HepG2 (cell line): Measurements from ENCODE around the gene EGR2. TPM values are rescaled to one million over a fixed set of nuclear protein-coding genes. Genes with fewer than 3 reads are reported as not detected.

Experiments
- ATAC-seq: fragments of 200-7000 bp; cut with Tn5 transposase; 3 replicates; pipeline ENCODE4 v1.9.1; 2020; ENCODE audit warnings: mild to moderate bottlenecking, moderate library complexity
- BruUV-seq: library from RNA; stranded (reverse); fragments of 400-500 nt; replicated peaks from 2 replicates; lab custom pipeline; 2021; lab: Mats Ljungman, UMichigan
- CTCF ChIA-PET: fragments of 300-600 bp; formaldehyde crosslinking; extraction: SDS; loops from one replicate; lab custom pipeline; 2021; ENCODE audit warnings: low total read pairs, inconsistent platforms, low intra/inter-chr PET ratio; lab: Yijun Ruan, JAX
- POLR2A ChIA-PET: fragments of 350-600 bp; sonication (Branson Sonifier 250); formaldehyde crosslinking; loops from one replicate; lab custom pipeline; 2020; ENCODE audit warnings: antibody characterized with exemption, inconsistent platforms; lab: Yijun Ruan, JAX
- DNase-seq: peaks from one replicate; pipeline ENCODE4 v3.0.0-alpha.2; 2015; ENCODE audit warnings: low spot score
- FAIRE-seq: peaks from 3 replicates; lab custom pipeline; 2011; peaks lifted over from hg19 to GRCh38; lab: Jason Lieb, UNC
- H2AFZ ChIP-seq: one replicate; pipeline ENCODE4 v1.6.1; 2011; ENCODE audit warnings: low read length, inconsistent platforms
- H3K27ac ChIP-seq: fragments of 300-600 bp; 3 replicates; pipeline ENCODE4 v1.8.0; 2011; ENCODE audit warnings: mixed run types, mild to moderate bottlenecking, mixed read lengths, low read length, inconsistent platforms; ENCODE audit not compliant: insufficient read depth; ENCODE audit errors: extremely low read length
- H3K27me3 ChIP-seq, 2 experiments: fragments of 200-600 bp in 1 of 2; 2 replicates in 1 of 2; 3 replicates in 1 of 2; pipeline versions ENCODE4 v1.6.0 to v1.8.0; 2011; ENCODE audit warnings: low read length in 2 of 2, mild to moderate bottlenecking in 2 of 2, moderate library complexity in 2 of 2, inconsistent platforms in 1 of 2; ENCODE audit not compliant: insufficient read depth in 2 of 2, control insufficient read depth in 1 of 2
- H3K36me3 ChIP-seq, 2 experiments: fragments of 200-600 bp in 1 of 2; replicated peaks in 1 of 2; 2 replicates in 1 of 2; 3 replicates in 1 of 2; pipeline versions ENCODE4 v1.5.1 to v1.8.0; 2011; ENCODE audit warnings: low read length in 2 of 2, inconsistent platforms in 1 of 2; ENCODE audit not compliant: insufficient read depth in 2 of 2, control insufficient read depth in 1 of 2
- H3K4me1 ChIP-seq: 2 replicates; pipeline ENCODE4 v1.5.1; 2012; ENCODE audit warnings: low read length, inconsistent platforms; ENCODE audit not compliant: insufficient read depth
- H3K4me2 ChIP-seq: 2 replicates; pipeline ENCODE4 v1.6.0; 2011; ENCODE audit warnings: low read depth, low read length, inconsistent platforms
- H3K4me3 ChIP-seq, 3 experiments: fragments of 200-600 bp in 1 of 3; sonication (generic), shearing (Covaris generic) in 1 of 3; replicated peaks in 1 of 3; 2 replicates each; pipeline ENCODE4 v1.5.1; 2011 to 2016; ENCODE audit warnings: low read length in 3 of 3, inconsistent platforms in 2 of 3, low read depth in 2 of 3, mild to moderate bottlenecking in 2 of 3, control low read depth in 1 of 3, mixed read lengths in 1 of 3; ENCODE audit not compliant: insufficient read depth in 1 of 3
- H3K79me2 ChIP-seq: one replicate; pipeline ENCODE4 v1.6.1; 2011; ENCODE audit warnings: low read length, inconsistent platforms; ENCODE audit not compliant: insufficient read depth
- H3K9ac ChIP-seq: 2 replicates; pipeline ENCODE4 v1.6.0; 2011; ENCODE audit warnings: mild to moderate bottlenecking, low read depth, low read length, inconsistent platforms; ENCODE audit not compliant: insufficient read depth
- H3K9me3 ChIP-seq: 2 replicates; pipeline ENCODE4 v1.5.1; 2012; ENCODE audit warnings: mild to moderate bottlenecking, low read length
- H4K20me1 ChIP-seq: 2 replicates; pipeline ENCODE4 v1.6.0; 2011; ENCODE audit warnings: inconsistent platforms, mild to moderate bottlenecking, low read length, moderate library complexity; ENCODE audit not compliant: insufficient read depth
- ASH2L ChIP-seq: fragments of 300-600, 200-600 bp; sonication (generic); IDR thresholded peaks from 2 replicates; pipeline ENCODE4 v1.7.0; 2017; ENCODE audit warnings: low read depth, mild to moderate bottlenecking, moderate library complexity, mixed read lengths, low read length; ENCODE audit not compliant: insufficient read length
- FLYWCH1 ChIP-seq: sonication (generic); formaldehyde crosslinking; IDR thresholded peaks from 2 replicates; pipeline ENCODE4 v1.8.1; 2023; ENCODE audit warnings: mild to moderate bottlenecking, missing genetic modification reagents
- RCOR2 ChIP-seq: IDR thresholded peaks from 2 replicates; pipeline ENCODE4 v1.6.1; 2016; ENCODE audit warnings: missing biosample characterization, missing genetic modification reagents
- SIX1 ChIP-seq: sonication (generic); formaldehyde crosslinking; IDR thresholded peaks from 2 replicates; pipeline ENCODE4 v1.4.0; 2020; ENCODE audit warnings: missing genetic modification reagents, borderline replicate concordance
- TARDBP ChIP-seq: sonication (generic); formaldehyde crosslinking; IDR thresholded peaks from 2 replicates; pipeline ENCODE4 v1.8.0; 2022; ENCODE audit warnings: mild to moderate bottlenecking, missing genetic modification reagents
- ZNF12 ChIP-seq: sonication (generic); formaldehyde crosslinking; IDR thresholded peaks from 2 replicates; pipeline ENCODE4 v1.5.0; 2020; ENCODE audit warnings: missing genetic modification reagents
- ZNF124 ChIP-seq: sonication (generic); formaldehyde crosslinking; IDR thresholded peaks from 2 replicates; pipeline ENCODE4 v1.4.0; 2020; ENCODE audit warnings: missing genetic modification reagents
- ZNF670 ChIP-seq: sonication (generic); formaldehyde crosslinking; IDR thresholded peaks from 2 replicates; pipeline ENCODE4 v1.8.0; 2022; ENCODE audit warnings: mild to moderate bottlenecking, missing genetic modification reagents, borderline replicate concordance
- WGBS: methylation state at CpG from one replicate; pipeline ENCODE4 v1.1.6; 2017; ENCODE audit warnings: low lambda C conversion rate; 5-methylcytosine and 5-hydroxymethylcytosine counted together
- in situ Hi-C: cut with HindIII; loops from 2 replicates; pipeline ENCODE4 v1.10.0; 2017; ENCODE audit warnings: low pct_unique_long_range_greater_than_20kb; ENCODE audit not compliant: extremely low pct_ligation_motif_present
- intact Hi-C: fragments of 100-400 bp; cut with micrococcal nuclease; formaldehyde crosslinking; loops from one replicate; pipeline ENCODE4 v1.10.0; 2022; ENCODE audit not compliant: unreplicated experiment
- polyA plus RNA-seq, 8 experiments: library from polyadenylated mRNA; depleted of rRNA in 3 of 8; stranded (reverse) in 7 of 8; unstranded in 1 of 8; fragments of >200 nt; fragmentation: Illumina TruSeq in 4 of 8; extraction: Trizol in 4 of 8; gene quantifications; 2 replicates each; pipeline versions ENCODE4 v1.2.1 to v1.2.3, GENCODE V29; 2011 to 2016; ENCODE audit warnings: low read depth in 4 of 8, missing spikeins in 1 of 8, mixed read lengths in 1 of 8; ENCODE audit not compliant: insufficient read depth in 1 of 8
- total RNA-seq, 5 experiments: library from RNA; depleted of rRNA; stranded (reverse); fragments of >200 nt; fragmentation: Illumina TruSeq; extraction: Trizol; gene quantifications; 2 replicates each; pipeline ENCODE4 v1.2.3, GENCODE V29; 2016; ENCODE audit warnings: low read depth in 1 of 5
- TF ChIP-seq, protein P1 (sequence below): sonication (generic); formaldehyde crosslinking; IDR thresholded peaks from 2 replicates; pipeline ENCODE4 v1.5.0; 2020; ENCODE audit warnings: mild to moderate bottlenecking, missing genetic modification reagents, borderline replicate concordance
- TF ChIP-seq, protein P2 (sequence below): IDR thresholded peaks from 2 replicates; pipeline ENCODE4 v1.6.1; 2016; ENCODE audit warnings: low read depth, missing genetic modification reagents, missing compliant biosample characterization

The EGR2 gene
- total and polyA plus RNA-seq, 2 of the 13 experiments (the other 11 are each of a cell fraction or from before 2014, with no cell fraction given): 0.11 to 0.15 TPM

DNA sequence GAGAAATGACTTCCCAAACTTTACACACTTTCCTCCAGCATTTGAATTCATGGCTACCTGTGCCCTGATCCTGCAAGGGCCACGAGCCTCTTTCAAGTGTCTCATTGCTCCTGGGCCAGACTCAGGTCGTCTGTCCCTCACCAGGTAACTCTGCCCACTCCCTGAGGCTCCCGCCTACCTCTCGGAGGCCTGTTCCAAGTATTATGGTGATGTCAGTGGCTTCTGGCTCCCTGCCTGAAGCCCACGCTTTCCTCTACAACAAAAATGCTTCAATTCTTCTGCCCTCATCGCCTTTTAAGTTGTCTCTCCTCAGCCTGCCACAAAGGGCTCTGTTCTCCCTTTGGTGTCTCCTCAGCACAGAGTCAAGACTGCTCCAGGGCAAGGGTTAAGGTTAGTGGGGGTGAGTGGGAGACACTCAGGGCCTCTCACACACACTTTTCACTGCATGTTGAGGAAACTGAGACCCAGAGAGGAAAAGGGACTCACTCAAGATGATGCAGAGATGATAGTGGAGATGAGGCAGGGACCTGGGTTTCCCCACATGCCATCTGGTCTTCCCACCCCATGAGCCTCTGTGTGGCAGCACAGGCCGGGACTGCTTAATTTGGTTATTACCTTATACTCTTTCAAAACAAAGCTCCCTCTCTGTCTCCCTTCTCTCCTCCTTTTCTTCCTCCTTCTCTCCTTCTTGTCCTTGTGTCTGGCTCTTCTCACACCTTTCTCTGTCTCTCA, 28.3 kb upstream of the EGR2 start:
- no TSS peak for BruUV-seq
- Histone ChIP-seq H3K4me2 (no peak overlapping the region), H3K36me3 (no peaks in the 10 kb centered on the region), H3K9me3 (no peaks in the 10 kb centered on the region), H2AFZ (no peak overlapping the region), H3K4me1 (no peaks in the 10 kb centered on the region), H3K79me2 (no peaks in the 10 kb centered on the region), H3K9ac (no peak overlapping the region), H3K27ac (no peak overlapping the region), H3K27me3 (no peaks in the 10 kb centered on the region), H4K20me1 (no peaks in the 10 kb centered on the region), H3K4me3 (no peak overlapping the region)
- ATAC-seq (no peak), FAIRE-seq (no peak), DNase-seq (no peak)
- POLR2A ChIA-PET: no interaction called here
- CTCF ChIA-PET: no interaction called here
- in situ Hi-C loops (no loop called here), intact Hi-C loops (no loop called here)
- 13% methylated on average over 7 of the region's 7 CpGs for WGBS
- TF ChIP-seq ZNF124: no peak
- TF ChIP-seq, protein P1, sequence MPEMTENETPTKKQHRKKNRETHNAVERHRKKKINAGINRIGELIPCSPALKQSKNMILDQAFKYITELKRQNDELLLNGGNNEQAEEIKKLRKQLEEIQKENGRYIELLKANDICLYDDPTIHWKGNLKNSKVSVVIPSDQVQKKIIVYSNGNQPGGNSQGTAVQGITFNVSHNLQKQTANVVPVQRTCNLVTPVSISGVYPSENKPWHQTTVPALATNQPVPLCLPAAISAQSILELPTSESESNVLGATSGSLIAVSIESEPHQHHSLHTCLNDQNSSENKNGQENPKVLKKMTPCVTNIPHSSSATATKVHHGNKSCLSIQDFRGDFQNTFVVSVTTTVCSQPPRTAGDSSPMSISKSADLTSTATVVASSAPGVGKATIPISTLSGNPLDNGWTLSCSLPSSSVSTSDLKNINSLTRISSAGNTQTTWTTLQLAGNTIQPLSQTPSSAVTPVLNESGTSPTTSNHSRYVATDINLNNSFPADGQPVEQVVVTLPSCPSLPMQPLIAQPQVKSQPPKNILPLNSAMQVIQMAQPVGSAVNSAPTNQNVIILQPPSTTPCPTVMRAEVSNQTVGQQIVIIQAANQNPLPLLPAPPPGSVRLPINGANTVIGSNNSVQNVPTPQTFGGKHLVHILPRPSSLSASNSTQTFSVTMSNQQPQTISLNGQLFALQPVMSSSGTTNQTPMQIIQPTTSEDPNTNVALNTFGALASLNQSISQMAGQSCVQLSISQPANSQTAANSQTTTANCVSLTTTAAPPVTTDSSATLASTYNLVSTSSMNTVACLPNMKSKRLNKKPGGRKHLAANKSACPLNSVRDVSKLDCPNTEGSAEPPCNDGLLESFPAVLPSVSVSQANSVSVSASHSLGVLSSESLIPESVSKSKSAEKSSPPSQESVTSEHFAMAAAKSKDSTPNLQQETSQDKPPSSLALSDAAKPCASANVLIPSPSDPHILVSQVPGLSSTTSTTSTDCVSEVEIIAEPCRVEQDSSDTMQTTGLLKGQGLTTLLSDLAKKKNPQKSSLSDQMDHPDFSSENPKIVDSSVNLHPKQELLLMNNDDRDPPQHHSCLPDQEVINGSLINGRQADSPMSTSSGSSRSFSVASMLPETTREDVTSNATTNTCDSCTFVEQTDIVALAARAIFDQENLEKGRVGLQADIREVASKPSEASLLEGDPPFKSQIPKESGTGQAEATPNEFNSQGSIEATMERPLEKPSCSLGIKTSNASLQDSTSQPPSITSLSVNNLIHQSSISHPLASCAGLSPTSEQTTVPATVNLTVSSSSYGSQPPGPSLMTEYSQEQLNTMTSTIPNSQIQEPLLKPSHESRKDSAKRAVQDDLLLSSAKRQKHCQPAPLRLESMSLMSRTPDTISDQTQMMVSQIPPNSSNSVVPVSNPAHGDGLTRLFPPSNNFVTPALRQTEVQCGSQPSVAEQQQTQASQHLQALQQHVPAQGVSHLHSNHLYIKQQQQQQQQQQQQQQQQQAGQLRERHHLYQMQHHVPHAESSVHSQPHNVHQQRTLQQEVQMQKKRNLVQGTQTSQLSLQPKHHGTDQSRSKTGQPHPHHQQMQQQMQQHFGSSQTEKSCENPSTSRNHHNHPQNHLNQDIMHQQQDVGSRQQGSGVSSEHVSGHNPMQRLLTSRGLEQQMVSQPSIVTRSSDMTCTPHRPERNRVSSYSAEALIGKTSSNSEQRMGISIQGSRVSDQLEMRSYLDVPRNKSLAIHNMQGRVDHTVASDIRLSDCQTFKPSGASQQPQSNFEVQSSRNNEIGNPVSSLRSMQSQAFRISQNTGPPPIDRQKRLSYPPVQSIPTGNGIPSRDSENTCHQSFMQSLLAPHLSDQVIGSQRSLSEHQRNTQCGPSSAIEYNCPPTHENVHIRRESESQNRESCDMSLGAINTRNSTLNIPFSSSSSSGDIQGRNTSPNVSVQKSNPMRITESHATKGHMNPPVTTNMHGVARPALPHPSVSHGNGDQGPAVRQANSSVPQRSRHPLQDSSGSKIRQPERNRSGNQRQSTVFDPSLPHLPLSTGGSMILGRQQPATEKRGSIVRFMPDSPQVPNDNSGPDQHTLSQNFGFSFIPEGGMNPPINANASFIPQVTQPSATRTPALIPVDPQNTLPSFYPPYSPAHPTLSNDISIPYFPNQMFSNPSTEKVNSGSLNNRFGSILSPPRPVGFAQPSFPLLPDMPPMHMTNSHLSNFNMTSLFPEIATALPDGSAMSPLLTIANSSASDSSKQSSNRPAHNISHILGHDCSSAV (CRISPR knock-in tag): no peak
- TF ChIP-seq FLYWCH1: no peak
- no peak for TF ChIP-seq ZNF670 (CRISPR knock-in tag)
- TF ChIP-seq, protein P2, sequence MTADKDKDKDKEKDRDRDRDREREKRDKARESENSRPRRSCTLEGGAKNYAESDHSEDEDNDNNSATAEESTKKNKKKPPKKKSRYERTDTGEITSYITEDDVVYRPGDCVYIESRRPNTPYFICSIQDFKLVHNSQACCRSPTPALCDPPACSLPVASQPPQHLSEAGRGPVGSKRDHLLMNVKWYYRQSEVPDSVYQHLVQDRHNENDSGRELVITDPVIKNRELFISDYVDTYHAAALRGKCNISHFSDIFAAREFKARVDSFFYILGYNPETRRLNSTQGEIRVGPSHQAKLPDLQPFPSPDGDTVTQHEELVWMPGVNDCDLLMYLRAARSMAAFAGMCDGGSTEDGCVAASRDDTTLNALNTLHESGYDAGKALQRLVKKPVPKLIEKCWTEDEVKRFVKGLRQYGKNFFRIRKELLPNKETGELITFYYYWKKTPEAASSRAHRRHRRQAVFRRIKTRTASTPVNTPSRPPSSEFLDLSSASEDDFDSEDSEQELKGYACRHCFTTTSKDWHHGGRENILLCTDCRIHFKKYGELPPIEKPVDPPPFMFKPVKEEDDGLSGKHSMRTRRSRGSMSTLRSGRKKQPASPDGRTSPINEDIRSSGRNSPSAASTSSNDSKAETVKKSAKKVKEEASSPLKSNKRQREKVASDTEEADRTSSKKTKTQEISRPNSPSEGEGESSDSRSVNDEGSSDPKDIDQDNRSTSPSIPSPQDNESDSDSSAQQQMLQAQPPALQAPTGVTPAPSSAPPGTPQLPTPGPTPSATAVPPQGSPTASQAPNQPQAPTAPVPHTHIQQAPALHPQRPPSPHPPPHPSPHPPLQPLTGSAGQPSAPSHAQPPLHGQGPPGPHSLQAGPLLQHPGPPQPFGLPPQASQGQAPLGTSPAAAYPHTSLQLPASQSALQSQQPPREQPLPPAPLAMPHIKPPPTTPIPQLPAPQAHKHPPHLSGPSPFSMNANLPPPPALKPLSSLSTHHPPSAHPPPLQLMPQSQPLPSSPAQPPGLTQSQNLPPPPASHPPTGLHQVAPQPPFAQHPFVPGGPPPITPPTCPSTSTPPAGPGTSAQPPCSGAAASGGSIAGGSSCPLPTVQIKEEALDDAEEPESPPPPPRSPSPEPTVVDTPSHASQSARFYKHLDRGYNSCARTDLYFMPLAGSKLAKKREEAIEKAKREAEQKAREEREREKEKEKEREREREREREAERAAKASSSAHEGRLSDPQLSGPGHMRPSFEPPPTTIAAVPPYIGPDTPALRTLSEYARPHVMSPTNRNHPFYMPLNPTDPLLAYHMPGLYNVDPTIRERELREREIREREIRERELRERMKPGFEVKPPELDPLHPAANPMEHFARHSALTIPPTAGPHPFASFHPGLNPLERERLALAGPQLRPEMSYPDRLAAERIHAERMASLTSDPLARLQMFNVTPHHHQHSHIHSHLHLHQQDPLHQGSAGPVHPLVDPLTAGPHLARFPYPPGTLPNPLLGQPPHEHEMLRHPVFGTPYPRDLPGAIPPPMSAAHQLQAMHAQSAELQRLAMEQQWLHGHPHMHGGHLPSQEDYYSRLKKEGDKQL (CRISPR knock-in tag): no peak
- TF ChIP-seq ASH2L: no peak
- TF ChIP-seq TARDBP (CRISPR knock-in tag): no peak
- TF ChIP-seq ZNF12: no peak
- TF ChIP-seq SIX1 (CRISPR knock-in tag): no peak
- no peak for TF ChIP-seq RCOR2 (CRISPR knock-in tag)
